ENCODE data around the gene CCDC77.
"Not testable (repeated sequence)": the region's sequence is repeated elsewhere in the genome, so short reads cannot be mapped to it uniquely, and the experiment has no call there.

The CCDC77 gene

DNA sequence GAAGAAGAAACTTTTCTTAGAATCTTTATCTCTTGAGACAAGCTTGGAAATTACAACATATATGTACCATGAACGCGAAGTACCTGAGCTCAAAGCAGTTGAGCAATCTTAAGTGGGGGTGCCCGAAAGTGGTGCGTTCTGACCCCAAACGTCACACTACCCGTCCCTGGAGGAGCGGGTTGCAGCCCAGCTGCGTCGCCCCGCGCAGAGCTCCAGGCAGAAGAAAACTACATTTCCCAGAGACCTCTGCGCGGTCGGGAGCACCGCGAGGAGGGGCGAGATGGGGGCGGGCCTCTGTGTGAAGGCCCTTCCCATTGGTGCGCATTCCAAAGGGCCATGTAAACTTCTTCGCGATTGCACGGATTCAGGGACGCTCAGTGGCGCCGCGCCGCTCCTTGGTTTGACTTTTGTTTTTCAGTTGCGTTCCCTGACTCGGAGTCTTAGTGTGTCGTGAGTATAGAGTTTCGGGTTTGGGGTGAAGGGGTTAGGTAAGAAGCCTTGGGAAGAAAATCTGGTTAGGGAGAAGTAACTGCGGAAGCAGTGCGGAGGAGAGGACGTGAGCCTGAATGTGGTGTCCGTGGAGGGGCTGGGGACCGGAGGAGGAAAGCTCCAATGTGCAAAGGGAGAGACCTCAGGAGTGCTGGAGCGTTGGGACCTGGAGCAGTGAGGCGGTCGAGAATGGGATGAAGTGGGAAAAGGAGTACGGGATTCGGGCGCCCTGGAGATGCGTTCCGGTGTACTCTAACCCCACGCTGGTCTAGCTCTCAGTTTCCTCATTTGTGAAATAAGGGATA is at the start of gene CCDC77:
Gene CCDC77, plus strand, starts transcription at position 410 of the 794 bp plus-strand sequence. CDS start 7,740 bp downstream, outside the sequence.
- Histone ChIP-seq H3K4me1 (ENCODE audit: control insufficient read depth, insufficient read depth, low read length) (0 out of 2 replicates have a peak, but pooled peaks cover 7% of the 10 kb centered on the region), H3K27me3 (ENCODE audit: control insufficient read depth, insufficient read depth, low read length) (no peaks in the 10 kb centered on the region), H3K9ac (ENCODE audit: low read depth, low read length) (peak within 1 kb of the TSS; percentile 90), H3K36me3 (ENCODE audit: control insufficient read depth, insufficient read depth, low read length) (peaks cover 24% of the 10 kb centered on the region), H3K4me3 (ENCODE audit: low read depth, low read length) (peak within 1 kb of the TSS; percentile 99), H3K27ac (ENCODE audit: low read depth, low read length) (peak within 1 kb of the TSS; percentile 86), H3K9me3 (ENCODE audit: control insufficient read depth, insufficient read depth, low read length) (no peaks in the 10 kb centered on the region)

DNA sequence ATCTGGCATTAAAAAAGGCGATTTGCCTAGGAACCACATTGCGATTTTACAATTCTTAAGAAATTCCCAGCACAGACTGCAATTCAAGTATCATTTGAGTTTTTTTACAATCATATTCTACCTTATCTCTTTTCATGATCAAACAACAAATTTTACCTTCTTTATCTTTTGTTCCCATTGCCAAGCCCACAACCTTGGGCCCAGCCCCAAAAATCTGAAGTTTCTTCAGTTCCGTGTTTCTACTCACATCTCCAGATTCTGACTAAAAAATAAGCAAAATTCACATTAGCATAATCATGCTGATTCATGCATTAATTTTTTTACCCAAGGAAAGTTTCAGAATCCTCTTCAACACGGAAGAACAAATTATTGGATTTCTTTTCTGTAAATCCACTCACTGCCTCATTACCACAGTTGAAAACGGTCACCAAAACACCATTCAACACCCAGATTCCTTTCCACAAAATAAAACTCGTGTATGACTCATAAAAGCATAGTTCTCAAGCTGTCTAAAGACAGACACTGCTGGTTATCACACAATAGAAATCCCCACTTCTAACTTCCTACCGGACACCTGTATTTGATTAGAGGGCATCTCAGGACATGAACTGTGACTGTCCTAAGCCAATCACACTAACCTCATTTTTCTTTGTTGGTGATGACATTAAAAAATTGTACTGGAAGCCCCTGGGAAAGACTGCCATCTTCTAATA is 45.0 kb upstream of the CCDC77 start:
- Histone ChIP-seq H3K27me3 (ENCODE audit: control insufficient read depth, insufficient read depth, low read length) (no peaks in the 10 kb centered on the region), H3K4me1 (ENCODE audit: control insufficient read depth, insufficient read depth, low read length) (no peaks in the 10 kb centered on the region), H3K36me3 (ENCODE audit: control insufficient read depth, insufficient read depth, low read length) (peaks cover 76% of the 10 kb centered on the region), H3K4me3 (ENCODE audit: low read depth, low read length) (no peak overlapping the region), H3K27ac (ENCODE audit: low read depth, low read length) (no peak overlapping the region), H3K9me3 (ENCODE audit: control insufficient read depth, insufficient read depth, low read length) (0 out of 2 replicates have a peak, but pooled peaks cover 5% of the 10 kb centered on the region), H3K9ac (ENCODE audit: low read depth, low read length) (no peak overlapping the region)

GRCh38 chr12:359091-359490 is 42.4 kb upstream of the CCDC77 start:
- Histone ChIP-seq H3K9me3 (ENCODE audit: control insufficient read depth, insufficient read depth, low read length) (0 out of 2 replicates have a peak, but pooled peaks cover 5% of the 10 kb centered on the region), H3K36me3 (ENCODE audit: control insufficient read depth, insufficient read depth, low read length) (peaks cover 77% of the 10 kb centered on the region), H3K4me3 (ENCODE audit: low read depth, low read length) (no peak overlapping the region), H3K9ac (ENCODE audit: low read depth, low read length) (no peak overlapping the region), H3K4me1 (ENCODE audit: control insufficient read depth, insufficient read depth, low read length) (no peaks in the 10 kb centered on the region), H3K27ac (ENCODE audit: low read depth, low read length) (no peak overlapping the region), H3K27me3 (ENCODE audit: control insufficient read depth, insufficient read depth, low read length) (no peaks in the 10 kb centered on the region)

DNA sequence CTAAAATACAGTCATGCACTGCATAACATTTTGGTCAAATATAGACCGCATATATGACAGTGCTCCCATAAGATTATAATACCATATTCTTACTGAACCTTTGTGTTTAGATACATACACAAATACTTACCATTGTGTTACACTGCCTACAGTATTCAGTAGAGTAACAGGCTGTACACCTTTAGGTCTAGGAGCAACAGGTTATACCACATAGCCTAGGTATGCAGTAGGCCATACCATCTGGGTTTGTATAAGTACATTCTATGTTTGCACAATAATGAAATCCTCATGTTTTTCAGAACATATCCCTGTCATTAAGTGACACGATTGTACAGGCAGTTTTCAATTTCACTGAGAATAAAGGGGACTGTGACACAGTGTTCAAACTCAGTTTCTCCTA is 34.6 kb upstream of the CCDC77 start:
- H3K27me3 ChIP-seq (ENCODE audit: control insufficient read depth, insufficient read depth, low read length): no peaks in the 10 kb centered on the region
- H3K9ac ChIP-seq (ENCODE audit: low read depth, low read length): no peak overlapping the region
- no peak overlapping the region for H3K4me3 ChIP-seq (ENCODE audit: low read depth, low read length)
- no peak overlapping the region for H3K27ac ChIP-seq (ENCODE audit: low read depth, low read length)
- H3K9me3 ChIP-seq (ENCODE audit: control insufficient read depth, insufficient read depth, low read length): peaks cover 13% of the 10 kb centered on the region
- H3K4me1 ChIP-seq (ENCODE audit: control insufficient read depth, insufficient read depth, low read length): no peaks in the 10 kb centered on the region
- H3K36me3 ChIP-seq (ENCODE audit: control insufficient read depth, insufficient read depth, low read length): peaks cover 72% of the 10 kb centered on the region

DNA sequence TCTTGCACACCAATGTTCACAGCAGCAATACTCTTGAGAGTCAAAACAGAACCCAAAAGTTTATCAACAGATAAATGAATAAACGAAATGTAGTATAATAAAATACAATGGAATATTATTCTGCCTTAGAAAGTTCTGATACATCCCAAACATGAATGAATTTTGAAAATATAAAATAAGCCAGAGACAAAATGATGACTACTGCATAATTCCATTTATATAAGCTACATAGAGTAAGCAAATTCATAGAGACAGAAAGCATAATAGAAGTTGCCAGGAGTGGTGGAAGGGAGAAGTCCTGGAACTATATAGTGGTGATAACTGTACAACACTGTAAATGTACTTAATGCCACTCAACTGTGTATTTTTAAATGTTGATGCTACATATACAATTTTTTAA is 33.5 kb upstream of the CCDC77 start:
- Histone ChIP-seq H3K4me3 (ENCODE audit: low read depth, low read length) (no peak overlapping the region), H3K9ac (ENCODE audit: low read depth, low read length) (no peak overlapping the region), H3K27me3 (ENCODE audit: control insufficient read depth, insufficient read depth, low read length) (no peaks in the 10 kb centered on the region), H3K9me3 (ENCODE audit: control insufficient read depth, insufficient read depth, low read length) (peaks cover 13% of the 10 kb centered on the region), H3K36me3 (ENCODE audit: control insufficient read depth, insufficient read depth, low read length) (peaks cover 61% of the 10 kb centered on the region), H3K4me1 (ENCODE audit: control insufficient read depth, insufficient read depth, low read length) (no peaks in the 10 kb centered on the region), H3K27ac (ENCODE audit: low read depth, low read length) (no peak overlapping the region)

- not testable (repeated sequence) for H3K4me3 ChIP-seq (ENCODE audit: low read depth, low read length); H3K9ac ChIP-seq (ENCODE audit: low read depth, low read length); H3K9me3 ChIP-seq (ENCODE audit: control insufficient read depth, insufficient read depth, low read length); H3K4me1 ChIP-seq (ENCODE audit: control insufficient read depth, insufficient read depth, low read length); H3K27ac ChIP-seq (ENCODE audit: low read depth, low read length); H3K27me3 ChIP-seq (ENCODE audit: control insufficient read depth, insufficient read depth, low read length)
- peaks cover 42% of the 10 kb centered on the region for H3K36me3 ChIP-seq (ENCODE audit: control insufficient read depth, insufficient read depth, low read length)
Observed at GRCh38 chr12:370739-371485, 30.5 kb upstream of the CCDC77 start.

- peaks cover 36% of the 10 kb centered on the region for H3K36me3 ChIP-seq (ENCODE audit: control insufficient read depth, insufficient read depth, low read length)
- no peak overlapping the region for H3K27ac ChIP-seq (ENCODE audit: low read depth, low read length)
- no peak overlapping the region for H3K9ac ChIP-seq (ENCODE audit: low read depth, low read length)
- H3K9me3 ChIP-seq (ENCODE audit: control insufficient read depth, insufficient read depth, low read length): no peaks in the 10 kb centered on the region
- peak overlapping the region; percentile 40; the same call in 1 of the 2 replicates for H3K4me3 ChIP-seq (ENCODE audit: low read depth, low read length)
- peaks cover 8% of the 10 kb centered on the region; the same call in 1 of the 2 replicates for H3K4me1 ChIP-seq (ENCODE audit: control insufficient read depth, insufficient read depth, low read length)
- H3K27me3 ChIP-seq (ENCODE audit: control insufficient read depth, insufficient read depth, low read length): no peaks in the 10 kb centered on the region
Observed at GRCh38 chr12:386651-387050, 14.8 kb upstream of the CCDC77 start.

GRCh38 chr12:388012-388411 is 13.4 kb upstream of the CCDC77 start:
- Histone ChIP-seq H3K4me3 (ENCODE audit: low read depth, low read length) (peak overlapping the region; percentile 97), H3K4me1 (ENCODE audit: control insufficient read depth, insufficient read depth, low read length) (peaks cover 8% of the 10 kb centered on the region; the same call in 1 of the 2 replicates), H3K36me3 (ENCODE audit: control insufficient read depth, insufficient read depth, low read length) (peaks cover 24% of the 10 kb centered on the region), H3K27ac (ENCODE audit: low read depth, low read length) (peak overlapping the region; percentile 98), H3K27me3 (ENCODE audit: control insufficient read depth, insufficient read depth, low read length) (no peaks in the 10 kb centered on the region), H3K9ac (ENCODE audit: low read depth, low read length) (peak overlapping the region; percentile 80; the same call in 1 of the 2 replicates), H3K9me3 (ENCODE audit: control insufficient read depth, insufficient read depth, low read length) (no peaks in the 10 kb centered on the region)

DNA sequence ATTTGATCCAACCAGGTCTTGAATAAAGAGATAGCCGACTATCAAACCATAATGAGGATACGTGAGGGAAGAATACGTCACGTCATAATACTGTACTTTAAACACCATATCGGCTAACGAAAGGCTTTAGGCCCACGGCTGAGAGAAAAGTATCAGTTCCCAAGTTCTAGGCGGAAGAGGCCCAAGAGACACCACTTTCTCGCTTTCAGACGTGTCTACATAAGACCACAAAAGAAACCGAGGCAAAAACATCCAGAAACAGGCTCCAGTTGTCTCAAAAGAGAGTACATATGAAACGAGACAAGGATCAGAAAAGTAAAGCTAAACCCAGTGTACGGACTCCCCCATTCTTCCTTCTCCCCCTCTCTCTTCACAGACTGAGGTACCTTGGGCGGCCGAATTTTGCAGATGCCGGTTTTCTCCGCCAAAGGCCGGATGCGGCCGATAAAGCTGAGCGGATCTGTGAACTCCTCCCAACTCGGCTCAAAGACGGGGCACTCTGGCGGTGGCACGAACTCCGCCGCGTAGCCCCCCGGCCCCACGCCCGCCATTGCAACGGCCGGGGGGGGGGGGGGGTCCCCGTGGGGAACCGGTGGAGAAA is 12.8 kb upstream of the CCDC77 start:
- no peaks in the 10 kb centered on the region for H3K9me3 ChIP-seq (ENCODE audit: control insufficient read depth, insufficient read depth, low read length)
- H3K36me3 ChIP-seq (ENCODE audit: control insufficient read depth, insufficient read depth, low read length): peaks cover 18% of the 10 kb centered on the region
- H3K27me3 ChIP-seq (ENCODE audit: control insufficient read depth, insufficient read depth, low read length): no peaks in the 10 kb centered on the region
- H3K4me3 ChIP-seq (ENCODE audit: low read depth, low read length): peak overlapping the region; percentile 97
- H3K9ac ChIP-seq (ENCODE audit: low read depth, low read length): peak overlapping the region; percentile 80
- H3K27ac ChIP-seq (ENCODE audit: low read depth, low read length): peak overlapping the region; percentile 98
- H3K4me1 ChIP-seq (ENCODE audit: control insufficient read depth, insufficient read depth, low read length): peaks cover 8% of the 10 kb centered on the region; the same call in 1 of the 2 replicates
